DMS 273 treated with DMSO at 0.1 percent for 48 hours (cell line): Measurements from ENCODE around the gene BTBD6.

Source experiments
- DNase-seq: peaks from one replicate; lab custom pipeline; 2025; lab: John Stamatoyannopoulos, UW

The BTBD6 gene

DNA sequence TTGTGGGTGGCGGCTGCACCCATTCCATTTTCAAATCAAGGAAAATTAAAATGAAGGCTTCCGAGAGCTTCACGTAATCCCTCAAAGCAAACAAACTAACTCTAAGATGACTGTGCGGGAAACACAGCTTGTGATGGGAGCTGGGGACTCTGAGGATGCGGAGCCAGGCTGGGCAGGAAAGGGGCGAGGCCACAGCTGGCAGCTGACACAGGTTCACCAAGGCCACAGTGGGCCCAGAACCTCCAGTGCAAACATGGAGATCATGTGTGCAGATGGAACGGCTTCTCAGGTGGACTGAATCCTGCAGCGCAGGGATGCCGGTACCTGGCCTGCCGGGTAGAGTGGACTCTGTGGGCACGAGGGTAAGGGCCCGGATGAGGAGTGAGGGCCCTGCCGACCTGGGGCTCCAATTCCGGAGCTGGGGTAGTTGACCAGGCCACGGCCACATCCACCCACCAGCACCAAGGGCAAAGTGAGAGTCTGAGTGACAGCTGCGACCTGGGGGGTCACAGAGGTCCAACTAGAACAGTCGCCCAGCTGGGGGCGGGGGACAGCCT lies 19.2 kb upstream of the BTBD6 start:
- DNase-seq = no peak

DNA sequence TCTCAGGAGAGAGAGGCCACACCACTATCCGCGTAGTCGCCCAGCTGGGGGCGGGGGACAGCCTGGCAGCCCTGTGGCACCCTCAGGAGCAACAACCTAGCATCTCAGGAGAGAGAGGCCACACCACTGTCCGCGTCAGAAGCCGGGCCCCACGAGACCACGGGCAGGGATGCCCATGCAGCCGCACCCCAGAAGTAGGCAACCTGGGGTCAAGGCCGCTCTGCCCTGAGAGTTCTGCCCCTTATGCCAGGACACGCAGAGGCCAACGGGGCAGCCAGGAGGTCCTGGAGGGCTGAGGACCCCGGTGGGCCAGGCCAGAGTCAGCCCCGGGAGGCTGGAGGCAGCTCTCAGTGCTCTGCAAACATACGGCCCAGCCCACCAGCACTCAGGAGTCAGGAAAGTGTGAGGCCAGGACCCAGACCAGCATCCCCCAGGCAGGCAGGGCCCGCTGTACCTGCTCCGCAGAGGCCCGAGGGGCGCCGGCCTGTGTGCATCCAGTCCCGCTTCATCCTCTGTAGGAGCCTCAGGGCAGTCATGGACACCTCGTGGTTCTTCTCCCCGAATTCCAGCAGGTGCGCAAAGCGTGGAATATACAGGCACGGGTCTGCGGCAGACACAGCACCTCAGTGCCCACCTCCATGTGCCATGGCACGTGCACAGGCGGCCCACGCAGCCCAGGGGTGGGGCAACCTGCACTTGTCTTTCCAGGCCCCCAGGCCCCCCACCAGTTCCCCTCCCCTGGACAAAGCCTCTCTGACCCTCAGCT lies 7.3 kb upstream of the BTBD6 start:
- no peak for DNase-seq

DNA sequence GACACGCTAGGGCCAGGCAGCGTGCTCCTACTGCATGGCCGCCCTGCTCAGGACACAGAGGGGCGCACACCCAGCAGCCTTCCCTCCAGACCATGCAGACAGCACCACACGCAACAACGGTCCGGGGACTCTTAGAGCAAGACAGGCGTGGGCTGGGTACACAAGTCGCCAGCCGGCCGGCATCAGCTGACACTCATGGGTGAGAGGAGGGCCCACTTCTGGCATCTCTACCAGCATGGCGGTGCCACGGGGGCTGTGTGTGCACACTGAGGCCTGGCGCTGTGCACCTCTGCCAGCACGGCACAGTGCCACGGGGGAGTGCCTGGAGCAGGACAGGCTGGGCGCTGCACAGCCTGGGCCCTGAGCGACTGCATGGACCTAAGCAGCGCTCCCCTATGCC lies 6.7 kb upstream of the BTBD6 start:
- DNase-seq = no peak

DNA sequence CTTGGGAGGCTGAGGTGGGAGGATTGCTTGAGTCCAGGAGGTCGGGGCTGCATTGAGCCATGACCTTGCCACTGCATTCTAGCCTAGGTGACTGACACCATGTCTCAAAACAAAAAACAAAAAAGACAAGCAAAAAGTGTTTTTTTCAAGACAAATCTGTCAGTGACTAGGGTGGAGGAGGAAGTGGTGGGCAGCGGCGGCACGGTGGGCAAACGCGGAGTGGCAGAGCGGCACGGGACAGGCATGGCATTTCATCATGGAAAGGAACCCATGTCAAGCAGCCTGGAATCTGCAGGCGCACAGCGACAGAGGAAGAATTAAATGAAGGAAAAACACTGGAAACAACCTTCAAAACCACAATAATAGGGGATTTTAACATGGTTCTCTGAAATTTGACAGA lies 4.0 kb upstream of the BTBD6 start:
- no peak for DNase-seq

DNA sequence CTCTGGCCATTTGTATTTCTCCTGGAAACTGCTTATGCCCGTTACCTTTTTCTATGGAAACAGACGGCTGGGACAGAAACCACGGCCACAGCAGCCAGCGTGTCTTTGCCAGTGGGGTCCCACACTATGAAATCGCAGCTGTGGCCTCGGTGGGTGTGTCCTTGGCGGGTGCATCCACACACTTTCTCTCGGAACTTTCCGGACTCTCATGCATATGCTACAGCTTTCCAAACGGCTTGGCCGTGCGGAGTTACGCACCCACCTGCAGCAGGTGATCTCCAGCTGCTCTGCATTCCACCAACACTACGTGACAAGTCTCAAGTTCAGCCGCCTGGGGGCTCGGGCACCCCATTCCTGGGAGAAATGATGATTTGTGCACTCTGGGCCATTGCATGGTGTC lies 1.3 kb upstream of the BTBD6 start:
- DNase-seq = no peak

DNA sequence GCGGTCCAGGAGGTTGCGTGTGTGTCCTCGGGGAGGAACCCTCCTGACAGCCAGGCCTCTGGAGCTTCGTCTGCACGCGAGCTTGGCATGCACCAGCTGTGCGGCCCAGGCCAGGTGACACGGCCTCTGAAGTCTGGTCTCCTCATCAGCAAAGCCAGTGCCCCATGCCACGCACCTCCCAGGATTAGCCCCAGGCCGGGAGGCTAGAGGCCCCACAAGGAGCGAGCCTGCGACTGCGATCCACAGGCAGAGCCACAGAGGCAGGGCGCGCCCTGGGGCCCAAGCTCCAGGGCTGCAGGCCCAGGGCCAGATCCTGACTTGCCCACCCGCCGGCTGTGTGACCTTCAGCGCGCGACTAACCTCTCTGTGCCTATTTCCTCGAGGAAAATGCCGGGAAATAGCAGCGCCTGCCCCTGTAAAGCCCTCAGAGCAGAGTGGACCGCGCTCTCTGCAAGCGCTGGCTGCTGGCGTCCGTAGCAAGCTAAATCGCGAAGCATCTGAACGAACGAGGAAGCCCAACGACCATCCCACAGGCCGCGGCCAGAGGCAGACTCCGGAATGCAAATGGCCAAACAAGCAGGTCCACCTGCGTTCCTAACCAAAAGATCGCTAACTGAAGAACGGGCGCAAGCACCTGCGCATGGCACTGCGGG lies 492 bp upstream of the BTBD6 start:
- no peak for DNase-seq

DNA sequence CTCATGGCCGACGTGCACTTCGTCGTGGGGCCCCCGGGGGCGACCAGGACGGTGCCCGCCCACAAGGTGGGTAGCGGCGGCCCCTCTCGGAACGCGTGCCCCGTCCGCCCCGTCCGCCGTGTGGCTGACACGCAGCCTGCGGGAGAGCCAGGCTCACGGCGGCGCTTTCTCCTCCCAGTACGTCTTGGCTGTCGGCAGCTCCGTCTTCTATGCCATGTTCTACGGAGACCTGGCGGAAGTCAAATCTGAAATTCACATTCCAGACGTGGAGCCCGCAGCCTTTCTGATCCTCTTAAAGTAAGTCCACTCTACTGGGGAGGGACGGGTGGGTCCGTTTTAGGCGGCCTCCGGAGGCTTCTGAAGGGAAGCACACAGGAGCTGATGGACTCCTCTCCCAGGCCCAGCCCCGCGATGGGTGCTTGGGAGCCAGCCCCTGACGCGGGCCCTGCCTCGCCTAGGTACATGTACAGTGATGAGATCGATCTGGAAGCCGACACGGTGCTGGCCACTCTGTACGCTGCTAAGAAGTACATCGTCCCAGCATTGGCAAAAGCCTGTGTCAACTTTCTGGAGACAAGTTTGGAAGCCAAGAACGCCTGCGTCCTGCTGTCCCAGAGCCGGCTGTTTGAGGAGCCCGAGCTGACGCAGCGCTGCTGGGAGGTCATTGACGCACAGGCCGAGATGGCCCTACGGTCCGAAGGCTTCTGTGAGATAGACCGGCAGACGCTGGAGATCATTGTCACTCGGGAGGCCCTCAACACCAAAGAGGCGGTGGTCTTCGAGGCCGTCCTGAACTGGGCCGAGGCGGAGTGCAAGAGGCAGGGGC lies 1.1 kb downstream of the BTBD6 start:
- DNase-seq = no peak

DNA sequence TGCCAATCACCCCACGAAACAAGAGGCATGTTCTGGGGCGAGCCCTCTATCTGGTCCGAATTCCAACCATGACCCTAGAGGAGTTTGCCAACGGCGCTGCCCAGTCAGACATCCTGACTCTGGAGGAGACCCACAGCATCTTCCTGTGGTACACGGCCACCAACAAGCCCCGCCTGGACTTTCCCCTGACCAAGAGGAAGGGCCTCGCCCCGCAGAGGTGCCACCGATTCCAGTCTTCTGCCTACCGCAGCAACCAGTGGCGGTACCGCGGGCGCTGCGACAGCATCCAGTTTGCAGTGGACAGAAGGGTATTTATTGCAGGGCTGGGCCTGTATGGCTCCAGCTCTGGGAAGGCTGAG lies 1.7 kb downstream of the BTBD6 start:
- no peak for DNase-seq

DNA sequence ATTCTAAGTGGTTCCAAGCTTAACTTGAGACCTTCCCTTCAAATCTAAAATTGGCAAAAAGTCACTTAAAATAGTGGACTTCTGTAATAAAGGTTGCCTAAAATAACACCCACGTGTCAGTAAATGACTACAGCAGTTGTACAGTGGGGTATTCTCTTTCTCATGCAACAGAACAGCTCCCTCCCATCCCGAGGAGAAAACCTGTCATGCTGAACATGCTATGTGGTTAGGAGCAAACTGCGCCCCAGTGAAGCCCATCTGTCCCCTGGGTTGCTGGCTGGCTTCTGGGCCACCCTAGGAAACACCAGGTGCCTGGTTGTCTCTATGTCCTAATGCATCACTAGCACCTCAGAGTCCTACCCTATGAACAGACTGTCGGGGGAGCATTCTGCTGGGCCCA lies 2.7 kb downstream of the BTBD6 start:
- no peak for DNase-seq

DNA sequence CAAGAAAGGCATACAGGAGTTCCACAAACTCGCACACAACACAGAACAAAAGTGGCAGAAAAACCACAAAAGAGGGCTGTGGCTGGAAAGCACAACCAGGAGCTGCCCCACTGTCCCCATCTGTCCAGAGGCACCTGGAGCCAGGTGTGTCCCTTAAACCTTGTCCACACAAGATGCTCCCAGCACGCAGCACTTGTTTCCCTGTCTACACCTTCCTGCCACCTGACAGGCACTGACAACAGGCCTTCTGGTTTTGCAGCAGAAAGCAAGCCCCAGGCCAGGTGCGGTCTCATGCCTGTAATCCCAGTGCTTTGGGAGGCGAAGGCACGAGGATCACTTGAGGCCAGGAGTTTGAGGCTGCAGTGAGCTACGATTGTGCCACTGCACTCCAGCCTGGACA lies 3.6 kb downstream of the BTBD6 start:
- DNase-seq = no peak

DNA sequence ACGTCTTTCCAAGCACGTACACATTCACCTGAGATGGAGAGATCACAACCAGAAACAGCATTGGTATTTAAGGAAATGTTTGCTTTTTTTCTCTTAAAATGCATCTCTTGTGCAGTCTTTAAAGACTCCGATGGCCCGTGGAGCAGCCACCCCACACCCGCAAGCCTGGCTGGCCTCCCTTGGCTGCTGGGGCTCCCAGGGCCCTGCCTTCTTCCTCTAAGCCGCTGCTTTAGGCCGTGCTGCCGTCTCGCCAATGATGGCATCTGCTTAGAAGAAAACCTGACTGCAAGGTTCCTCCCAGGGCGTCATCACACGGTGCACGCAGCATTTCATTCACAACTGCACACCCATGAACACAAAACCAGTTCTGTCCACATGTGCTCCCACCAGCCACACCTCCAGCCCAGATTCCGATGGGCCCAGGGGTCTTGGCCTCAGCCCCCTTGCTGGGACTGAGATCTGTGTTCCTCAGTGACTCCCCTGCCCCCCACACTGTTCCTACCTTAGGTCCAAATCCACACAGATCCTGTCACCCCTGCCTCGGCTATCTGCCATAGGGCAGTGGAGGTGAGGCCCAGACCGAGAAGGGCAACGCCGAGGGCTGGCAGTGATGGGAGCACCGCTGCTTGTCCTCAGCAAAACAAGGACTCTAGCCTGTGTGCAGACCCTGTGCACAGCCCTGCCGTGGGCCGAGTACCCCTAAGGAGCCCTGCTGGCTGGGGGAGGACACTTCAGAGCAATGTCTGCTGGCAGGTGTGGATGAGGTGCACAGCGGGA lies 4.4 kb downstream of the BTBD6 start:
- DNase-seq = no peak

DNA sequence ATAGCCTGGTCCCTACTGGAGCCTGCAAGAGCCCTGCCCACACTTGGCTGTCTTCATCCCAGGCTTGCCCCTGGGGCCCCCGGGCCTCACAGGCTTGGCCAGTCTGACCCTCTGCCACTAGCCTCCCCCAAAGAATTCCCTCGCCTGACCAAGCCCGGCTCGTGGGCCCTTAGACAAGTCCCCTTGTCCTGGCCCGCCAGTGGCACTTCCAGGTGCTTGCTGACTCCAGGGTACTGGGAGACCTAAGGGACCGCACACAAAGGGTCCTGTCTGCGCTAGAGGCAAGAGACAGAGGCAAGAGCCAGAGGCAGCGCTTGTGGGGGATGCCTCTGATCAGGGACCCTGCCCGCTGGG lies 5.0 kb downstream of the BTBD6 start:
- no peak for DNase-seq

DNA sequence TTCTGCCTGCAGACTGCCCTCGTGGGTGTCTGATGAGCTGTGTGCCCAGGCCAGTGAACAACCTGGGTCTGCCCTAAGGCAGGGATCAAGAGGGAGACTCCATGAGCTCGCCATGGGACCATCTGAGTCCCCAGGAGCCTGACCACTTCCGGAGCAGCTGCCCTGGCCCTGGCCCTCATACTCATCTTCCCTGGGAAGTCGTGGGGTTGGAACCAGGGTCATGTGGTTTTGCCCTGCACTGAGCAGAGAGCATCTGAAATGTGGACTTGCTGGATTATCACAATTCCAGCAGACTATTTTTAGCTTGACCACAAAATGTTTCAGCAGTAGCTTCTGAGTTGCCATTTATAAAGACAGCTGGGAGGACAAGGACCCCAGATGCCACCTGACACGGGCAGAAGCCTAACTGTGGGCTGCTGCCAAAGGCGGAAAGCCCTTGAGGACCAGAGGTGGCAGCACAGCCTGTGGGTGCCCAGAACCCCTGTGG lies 6.7 kb downstream of the BTBD6 start:
- DNase-seq = no peak

DNA sequence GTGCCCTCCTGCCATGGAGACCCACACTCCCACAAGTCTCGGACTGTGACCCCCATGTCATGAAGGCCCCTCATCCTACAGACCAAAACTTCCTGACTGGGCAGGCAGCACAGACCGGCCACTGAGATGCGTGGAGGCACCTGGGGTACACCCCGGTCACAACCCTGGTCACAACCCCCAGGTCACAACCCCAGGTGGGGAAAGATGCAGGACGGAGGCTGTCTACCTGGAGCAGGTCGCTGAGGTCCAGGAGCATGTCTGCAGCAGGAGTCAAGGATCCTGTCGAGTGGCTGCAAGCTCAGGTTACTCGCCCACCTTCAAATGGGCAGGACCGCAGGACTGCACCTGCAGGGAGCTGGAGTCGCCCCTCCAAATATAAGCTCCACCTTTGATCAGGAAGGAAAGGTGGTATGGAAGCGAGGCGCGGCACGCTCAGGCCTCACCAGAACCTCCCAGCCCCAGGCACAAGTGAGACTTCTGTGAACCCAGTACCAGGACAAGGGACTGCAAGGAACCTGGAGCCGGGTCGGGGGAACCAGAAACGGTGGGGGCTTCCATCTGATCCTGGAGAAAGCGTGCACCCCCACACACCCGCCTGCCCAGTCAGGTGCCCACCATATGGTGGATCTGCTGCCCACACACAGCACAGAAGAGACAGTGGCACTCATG lies 8.1 kb downstream of the BTBD6 start:
- no peak for DNase-seq

DNA sequence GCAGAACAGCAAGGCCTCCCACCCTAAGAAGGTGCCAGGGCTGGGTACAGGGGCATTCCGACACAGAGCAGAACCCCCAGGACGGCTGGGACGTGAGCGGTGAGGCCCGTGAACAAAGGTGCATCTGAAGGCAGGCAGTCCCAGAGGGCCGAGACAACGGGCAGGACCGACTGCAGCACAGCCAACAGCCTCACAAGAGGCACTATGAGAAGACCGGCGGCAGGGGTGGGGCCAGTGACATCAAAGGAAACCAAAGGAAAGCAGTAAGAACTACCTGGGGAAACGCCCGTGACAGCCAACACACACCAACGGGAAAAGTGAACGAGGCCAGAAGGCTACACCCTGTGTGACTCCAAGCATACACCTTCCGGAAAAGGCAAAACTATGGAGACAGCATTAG lies 9.1 kb downstream of the BTBD6 start:
- no peak for DNase-seq

DNA sequence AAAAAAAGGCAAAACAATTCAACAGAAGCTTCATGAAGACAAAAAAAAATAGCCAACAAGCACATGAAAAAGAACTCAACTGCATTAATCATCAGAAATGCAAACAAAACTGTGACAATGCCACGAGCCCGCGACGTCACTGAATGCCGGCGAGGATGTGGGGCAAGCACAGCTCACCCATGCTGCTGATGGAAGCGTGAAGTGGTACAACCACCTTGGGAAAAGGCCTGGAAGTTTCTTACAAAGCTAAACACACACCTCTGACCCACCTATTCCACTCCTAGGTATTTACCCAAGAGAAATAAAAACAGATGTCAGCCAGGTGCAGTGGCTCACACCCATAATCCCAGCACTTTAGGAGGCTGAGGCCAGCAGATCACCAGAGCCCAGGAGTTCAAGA lies 10.5 kb downstream of the BTBD6 start:
- no peak for DNase-seq

DNA sequence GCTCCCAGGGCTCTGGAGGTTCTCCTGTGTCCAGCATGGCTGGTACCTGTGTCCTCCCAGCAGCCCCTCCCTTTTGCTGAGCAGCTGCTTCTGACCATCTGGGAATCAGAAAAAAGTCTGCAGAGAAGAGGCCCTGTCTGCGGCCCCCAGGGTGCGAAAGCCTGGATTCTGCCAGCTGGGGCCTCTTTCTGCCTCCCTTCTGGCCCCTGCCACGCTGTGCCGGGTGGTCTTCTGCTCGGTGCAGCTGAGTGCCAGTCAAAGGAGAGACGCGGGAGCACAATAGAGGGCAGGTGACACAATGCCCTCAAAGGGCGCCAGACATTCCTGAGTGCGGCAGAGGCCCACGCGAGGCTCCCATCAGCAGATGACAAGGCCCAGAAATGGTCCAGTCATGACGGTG lies 12.6 kb downstream of the BTBD6 start:
- no peak for DNase-seq

DNA sequence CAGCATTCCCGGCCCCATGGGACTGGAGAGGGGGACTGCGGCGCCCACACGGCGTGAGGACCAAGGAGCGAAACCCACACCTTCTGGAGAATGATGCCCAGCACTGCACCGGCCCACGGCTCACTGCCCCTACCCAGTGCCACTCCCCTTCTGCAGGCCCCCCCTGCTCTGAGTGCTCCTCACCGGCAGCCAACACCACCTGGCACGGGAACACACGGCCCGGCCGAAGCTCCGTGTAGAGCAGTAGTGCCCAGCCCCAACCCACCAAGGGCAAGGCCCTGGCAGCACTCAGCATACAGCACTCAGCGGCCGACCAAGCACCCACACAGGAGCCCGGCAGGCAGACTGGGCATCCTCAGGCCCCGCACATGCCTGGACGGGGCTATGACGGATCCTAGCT lies 13.4 kb downstream of the BTBD6 start:
- DNase-seq = no peak

DNA sequence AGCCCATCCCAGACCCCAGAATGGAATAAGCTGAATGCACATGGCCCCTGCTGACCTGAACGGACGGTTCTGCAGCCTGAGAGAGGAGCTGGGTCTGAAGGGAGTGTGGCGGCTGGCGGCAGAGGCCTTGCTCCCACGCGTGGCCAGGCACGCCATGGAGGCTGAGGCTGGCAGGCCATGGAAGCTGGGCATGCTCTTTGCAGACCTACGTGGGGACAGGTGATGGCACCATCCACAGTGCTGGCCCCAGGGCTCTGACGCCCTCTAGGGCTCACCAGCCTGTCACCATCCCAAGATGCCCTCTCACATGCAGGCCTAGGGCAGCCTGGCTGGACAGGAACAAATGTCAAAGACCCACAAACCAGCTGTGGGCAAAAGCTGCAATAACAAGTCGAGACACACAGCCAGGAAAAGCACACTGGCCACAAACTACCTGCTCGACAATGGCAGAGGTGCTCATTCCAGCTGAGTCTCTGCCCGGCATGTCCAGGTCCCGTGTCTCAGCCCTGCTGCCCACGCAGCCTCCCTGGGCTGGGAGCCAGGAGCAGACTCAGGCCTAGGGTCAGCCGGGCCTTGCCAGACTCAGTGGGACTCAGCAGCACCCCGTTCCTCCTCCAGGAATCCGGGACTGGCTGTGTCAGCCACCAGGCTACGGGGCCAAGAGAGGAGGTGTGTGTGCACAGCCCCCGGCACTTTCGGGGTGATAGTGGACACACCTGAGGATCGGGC lies 19.7 kb downstream of the BTBD6 start:
- DNase-seq = no peak

DNA sequence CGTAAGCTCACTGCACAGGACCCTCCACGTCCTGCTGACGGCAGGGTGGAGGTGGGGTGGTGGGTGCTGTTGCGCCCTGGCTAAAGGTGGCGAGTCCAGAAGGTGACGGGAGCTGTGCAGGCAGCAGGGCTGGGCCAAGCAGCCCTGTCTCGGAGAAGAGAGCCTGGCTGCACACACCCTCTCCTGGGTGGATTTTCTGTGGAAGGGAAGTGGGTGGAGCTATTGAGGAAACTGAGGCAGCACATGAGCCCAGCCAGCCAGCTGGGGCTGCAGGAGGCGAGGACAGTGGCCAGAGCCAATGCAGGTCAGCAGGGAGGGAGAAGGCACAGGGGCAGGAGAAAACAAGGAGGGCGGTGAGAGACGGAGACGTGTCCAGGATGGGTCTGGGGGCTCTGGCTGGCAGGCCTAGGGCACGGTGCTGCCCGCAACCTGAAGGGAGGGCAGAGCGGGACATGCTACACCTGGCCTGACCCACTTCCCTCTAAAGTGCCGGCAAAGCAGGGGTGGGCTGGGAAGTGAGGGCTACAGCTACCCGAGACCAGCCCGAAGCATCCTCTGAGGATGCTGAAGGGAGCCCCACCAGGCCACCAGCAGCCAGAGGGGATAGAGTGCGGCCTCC lies 20.5 kb downstream of the BTBD6 start:
- no peak for DNase-seq
